HepG2 (cell line): ENCODE data around the gene NTPCR. TPM values are rescaled to one million over a fixed set of nuclear protein-coding genes. Genes with fewer than 3 reads are reported as not detected.
A peak's percentile ranks its signal among the peaks of the same experiment; 100 is the strongest.

Experiments
- ARID2 ChIP-seq: sonication (generic); formaldehyde crosslinking; IDR thresholded peaks from 2 replicates; pipeline ENCODE4 v1.8.1; 2022; ENCODE audit warnings: mild to moderate bottlenecking, missing genetic modification reagents, borderline replicate concordance
- DMAP1 ChIP-seq: IDR thresholded peaks from 2 replicates; pipeline ENCODE4 v1.6.1; 2016
- LRRFIP1 ChIP-seq: sonication (generic); formaldehyde crosslinking; conservative IDR thresholded peaks from 2 replicates; pipeline ENCODE4 v1.4.0; 2020; ENCODE audit warnings: missing genetic modification reagents
- MAZ ChIP-seq, 2 experiments: sonication (generic) in 1 of 2; formaldehyde crosslinking in 1 of 2; IDR thresholded peaks; 2 replicates each; pipeline versions ENCODE4 v1.5.0 to v1.6.1; 2012 to 2020; ENCODE audit warnings: low read depth in 2 of 2, mild to moderate bottlenecking in 2 of 2, borderline replicate concordance in 1 of 2, improper control_type of control experiment in 1 of 2, low read length in 1 of 2, missing genetic modification reagents in 1 of 2, moderate library complexity in 1 of 2
- MIER3 ChIP-seq: IDR thresholded peaks from 2 replicates; pipeline ENCODE4 v1.6.1; 2016; ENCODE audit warnings: missing compliant biosample characterization, borderline replicate concordance
- MYC ChIP-seq: sonication (generic); formaldehyde crosslinking; IDR thresholded peaks from 2 replicates; pipeline ENCODE4 v1.9.0; 2021; ENCODE audit warnings: missing genetic modification reagents, borderline replicate concordance
- NAIF1 ChIP-seq: sonication (generic); formaldehyde crosslinking; IDR thresholded peaks from 2 replicates; pipeline ENCODE4 v1.5.0; 2020; ENCODE audit warnings: mild to moderate bottlenecking, missing genetic modification reagents, borderline replicate concordance
- RXRA ChIP-seq: sonication (generic); formaldehyde crosslinking; IDR thresholded peaks from 2 replicates; pipeline ENCODE4 v1.5.1; 2020; ENCODE audit warnings: missing genetic modification reagents
- YEATS4 ChIP-seq: sonication (generic); formaldehyde crosslinking; IDR thresholded peaks from 2 replicates; pipeline ENCODE4 v1.4.0; 2020; ENCODE audit warnings: missing genetic modification reagents, borderline replicate concordance
- ZBTB38 ChIP-seq: sonication (generic); formaldehyde crosslinking; IDR thresholded peaks from 2 replicates; pipeline ENCODE4 v1.5.1; 2020; ENCODE audit warnings: mild to moderate bottlenecking, missing genetic modification reagents
- ZMYM3 ChIP-seq: sonication (generic); formaldehyde crosslinking; IDR thresholded peaks from 2 replicates; pipeline ENCODE4 v1.5.1; 2020; ENCODE audit warnings: mild to moderate bottlenecking, missing genetic modification reagents
- ZMYM4 ChIP-seq: sonication (generic); formaldehyde crosslinking; IDR thresholded peaks from 2 replicates; pipeline ENCODE4 v1.8.1; 2023; ENCODE audit warnings: mild to moderate bottlenecking, missing genetic modification reagents
- ZNF337 ChIP-seq: sonication (generic); formaldehyde crosslinking; IDR thresholded peaks from 2 replicates; pipeline ENCODE4 v1.5.1; 2020; ENCODE audit warnings: missing genetic modification reagents, low read depth, mild to moderate bottlenecking, borderline replicate concordance
- ZNF383 ChIP-seq: sonication (generic); formaldehyde crosslinking; IDR thresholded peaks from 2 replicates; pipeline ENCODE4 v1.4.0; 2020; ENCODE audit warnings: missing genetic modification reagents, mild to moderate bottlenecking, borderline replicate concordance
- ZNF772 ChIP-seq: sonication (generic); formaldehyde crosslinking; IDR thresholded peaks from 2 replicates; pipeline ENCODE4 v1.5.0; 2020; ENCODE audit warnings: mild to moderate bottlenecking, missing genetic modification reagents
- polyA plus RNA-seq, 8 experiments: library from polyadenylated mRNA; depleted of rRNA in 3 of 8; stranded (reverse) in 7 of 8; unstranded in 1 of 8; fragments of >200 nt; fragmentation: Illumina TruSeq in 4 of 8; extraction: Trizol in 4 of 8; gene quantifications; 2 replicates each; pipeline versions ENCODE4 v1.2.1 to v1.2.3, GENCODE V29; 2011 to 2016; ENCODE audit warnings: low read depth in 4 of 8, missing spikeins in 1 of 8, mixed read lengths in 1 of 8; ENCODE audit not compliant: insufficient read depth in 1 of 8
- total RNA-seq, 5 experiments: library from RNA; depleted of rRNA; stranded (reverse); fragments of >200 nt; fragmentation: Illumina TruSeq; extraction: Trizol; gene quantifications; 2 replicates each; pipeline ENCODE4 v1.2.3, GENCODE V29; 2016; ENCODE audit warnings: low read depth in 1 of 5
- TF ChIP-seq, protein P1 (sequence below): sonication (generic); formaldehyde crosslinking; IDR thresholded peaks from 2 replicates; pipeline ENCODE4 v1.4.0; 2020; ENCODE audit warnings: missing genetic modification reagents
- TF ChIP-seq, protein P2 (sequence below): sonication (generic); formaldehyde crosslinking; IDR thresholded peaks from 2 replicates; pipeline ENCODE4 v1.9.0; 2021; ENCODE audit warnings: mild to moderate bottlenecking, missing genetic modification reagents

Gene NTPCR
- total and polyA plus RNA-seq, 2 of the 13 experiments (the other 11 are each of a cell fraction or from before 2014, with no cell fraction given), result 11.7 to 47.0 TPM

GRCh38 chr1:232952514-232953499, 2.4 kb downstream of the NTPCR start (continued):
- TF ChIP-seq LRRFIP1 (CRISPR knock-in tag) (no peak), ZNF772 (CRISPR knock-in tag) (no peak), ZNF337 (CRISPR knock-in tag) (no peak), DMAP1 (no peak), ZMYM4 (CRISPR knock-in tag) (0 out of 2 replicates have a peak, but pooled peaks have one; percentile 41), MYC (CRISPR knock-in tag) (no peak), ZMYM3 (no peak), NAIF1 (no peak), MIER3 (CRISPR knock-in tag) (no peak), ARID2 (CRISPR knock-in tag) (0 out of 2 replicates have a peak, but pooled peaks have one; percentile 22), RXRA (CRISPR knock-in tag) (no peak), ZNF383 (no peak), YEATS4 (CRISPR knock-in tag) (0 out of 2 replicates have a peak, but pooled peaks have one; percentile 39), MAZ (IDR thresholded peaks at IDR 0.05; ENCODE audit: borderline replicate concordance, low read depth, low read length) (no peak), MAZ (CRISPR knock-in tag; IDR thresholded peaks at IDR 0.05; ENCODE audit: low read depth) (no peak), ZBTB38 (CRISPR knock-in tag) (no peak)
- TF ChIP-seq, protein P1, sequence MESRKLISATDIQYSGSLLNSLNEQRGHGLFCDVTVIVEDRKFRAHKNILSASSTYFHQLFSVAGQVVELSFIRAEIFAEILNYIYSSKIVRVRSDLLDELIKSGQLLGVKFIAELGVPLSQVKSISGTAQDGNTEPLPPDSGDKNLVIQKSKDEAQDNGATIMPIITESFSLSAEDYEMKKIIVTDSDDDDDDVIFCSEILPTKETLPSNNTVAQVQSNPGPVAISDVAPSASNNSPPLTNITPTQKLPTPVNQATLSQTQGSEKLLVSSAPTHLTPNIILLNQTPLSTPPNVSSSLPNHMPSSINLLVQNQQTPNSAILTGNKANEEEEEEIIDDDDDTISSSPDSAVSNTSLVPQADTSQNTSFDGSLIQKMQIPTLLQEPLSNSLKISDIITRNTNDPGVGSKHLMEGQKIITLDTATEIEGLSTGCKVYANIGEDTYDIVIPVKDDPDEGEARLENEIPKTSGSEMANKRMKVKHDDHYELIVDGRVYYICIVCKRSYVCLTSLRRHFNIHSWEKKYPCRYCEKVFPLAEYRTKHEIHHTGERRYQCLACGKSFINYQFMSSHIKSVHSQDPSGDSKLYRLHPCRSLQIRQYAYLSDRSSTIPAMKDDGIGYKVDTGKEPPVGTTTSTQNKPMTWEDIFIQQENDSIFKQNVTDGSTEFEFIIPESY (CRISPR knock-in tag), result no peak
- TF ChIP-seq, protein P2, sequence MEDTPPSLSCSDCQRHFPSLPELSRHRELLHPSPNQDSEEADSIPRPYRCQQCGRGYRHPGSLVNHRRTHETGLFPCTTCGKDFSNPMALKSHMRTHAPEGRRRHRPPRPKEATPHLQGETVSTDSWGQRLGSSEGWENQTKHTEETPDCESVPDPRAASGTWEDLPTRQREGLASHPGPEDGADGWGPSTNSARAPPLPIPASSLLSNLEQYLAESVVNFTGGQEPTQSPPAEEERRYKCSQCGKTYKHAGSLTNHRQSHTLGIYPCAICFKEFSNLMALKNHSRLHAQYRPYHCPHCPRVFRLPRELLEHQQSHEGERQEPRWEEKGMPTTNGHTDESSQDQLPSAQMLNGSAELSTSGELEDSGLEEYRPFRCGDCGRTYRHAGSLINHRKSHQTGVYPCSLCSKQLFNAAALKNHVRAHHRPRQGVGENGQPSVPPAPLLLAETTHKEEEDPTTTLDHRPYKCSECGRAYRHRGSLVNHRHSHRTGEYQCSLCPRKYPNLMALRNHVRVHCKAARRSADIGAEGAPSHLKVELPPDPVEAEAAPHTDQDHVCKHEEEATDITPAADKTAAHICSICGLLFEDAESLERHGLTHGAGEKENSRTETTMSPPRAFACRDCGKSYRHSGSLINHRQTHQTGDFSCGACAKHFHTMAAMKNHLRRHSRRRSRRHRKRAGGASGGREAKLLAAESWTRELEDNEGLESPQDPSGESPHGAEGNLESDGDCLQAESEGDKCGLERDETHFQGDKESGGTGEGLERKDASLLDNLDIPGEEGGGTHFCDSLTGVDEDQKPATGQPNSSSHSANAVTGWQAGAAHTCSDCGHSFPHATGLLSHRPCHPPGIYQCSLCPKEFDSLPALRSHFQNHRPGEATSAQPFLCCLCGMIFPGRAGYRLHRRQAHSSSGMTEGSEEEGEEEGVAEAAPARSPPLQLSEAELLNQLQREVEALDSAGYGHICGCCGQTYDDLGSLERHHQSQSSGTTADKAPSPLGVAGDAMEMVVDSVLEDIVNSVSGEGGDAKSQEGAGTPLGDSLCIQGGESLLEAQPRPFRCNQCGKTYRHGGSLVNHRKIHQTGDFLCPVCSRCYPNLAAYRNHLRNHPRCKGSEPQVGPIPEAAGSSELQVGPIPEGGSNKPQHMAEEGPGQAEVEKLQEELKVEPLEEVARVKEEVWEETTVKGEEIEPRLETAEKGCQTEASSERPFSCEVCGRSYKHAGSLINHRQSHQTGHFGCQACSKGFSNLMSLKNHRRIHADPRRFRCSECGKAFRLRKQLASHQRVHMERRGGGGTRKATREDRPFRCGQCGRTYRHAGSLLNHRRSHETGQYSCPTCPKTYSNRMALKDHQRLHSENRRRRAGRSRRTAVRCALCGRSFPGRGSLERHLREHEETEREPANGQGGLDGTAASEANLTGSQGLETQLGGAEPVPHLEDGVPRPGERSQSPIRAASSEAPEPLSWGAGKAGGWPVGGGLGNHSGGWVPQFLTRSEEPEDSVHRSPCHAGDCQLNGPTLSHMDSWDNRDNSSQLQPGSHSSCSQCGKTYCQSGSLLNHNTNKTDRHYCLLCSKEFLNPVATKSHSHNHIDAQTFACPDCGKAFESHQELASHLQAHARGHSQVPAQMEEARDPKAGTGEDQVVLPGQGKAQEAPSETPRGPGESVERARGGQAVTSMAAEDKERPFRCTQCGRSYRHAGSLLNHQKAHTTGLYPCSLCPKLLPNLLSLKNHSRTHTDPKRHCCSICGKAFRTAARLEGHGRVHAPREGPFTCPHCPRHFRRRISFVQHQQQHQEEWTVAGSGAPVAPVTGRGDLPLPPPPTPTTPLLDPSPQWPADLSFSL, result no peak
